AG04450 (cell line): ENCODE results near the gene RAC2. TPM values are rescaled to one million over a fixed set of nuclear protein-coding genes. Genes with fewer than 3 reads are reported as not detected.

ENCODE experiments used
- CTCF ChIA-PET: fragments of 300-600, 350-600 bp; formaldehyde crosslinking; extraction: SDS; loops from one replicate; lab custom pipeline; 2022; ENCODE audit warnings: antibody characterized with exemption, inconsistent platforms; lab: Charles Lee
- POLR2A ChIA-PET: fragments of 350-600 bp; formaldehyde crosslinking; extraction: SDS; loops from one replicate; lab custom pipeline; 2021; ENCODE audit warnings: antibody characterized with exemption, inconsistent platforms; lab: Yijun Ruan, JAX
- DNase-seq: peaks from one replicate; pipeline ENCODE4 v3.0.0-alpha.2; 2011; ENCODE audit warnings: low read depth, low spot score
- H3K27ac ChIP-seq: one replicate; pipeline ENCODE4 v1.5.1; 2012; ENCODE audit warnings: low read depth, low read length, control low read depth
- H3K27me3 ChIP-seq: one replicate; pipeline ENCODE4 v1.6.0; 2012; ENCODE audit warnings: low read length; ENCODE audit not compliant: control insufficient read depth, insufficient read depth
- H3K4me3 ChIP-seq: 2 replicates; pipeline ENCODE4 v1.5.1; 2011; ENCODE audit warnings: mild to moderate bottlenecking, low read depth, low read length, control low read depth
- H3K9me3 ChIP-seq: 2 replicates; pipeline ENCODE4 v1.5.1; 2012; ENCODE audit warnings: low read length; ENCODE audit not compliant: control insufficient read depth, insufficient read depth
- polyA plus RNA-seq: library from polyadenylated mRNA; depleted of rRNA; stranded (reverse); fragments of >200 nt; gene quantifications from 2 replicates; pipeline ENCODE4 v1.2.3, GENCODE V29; 2011
- TF ChIP-seq, protein P1 (sequence below): IDR thresholded peaks from 2 replicates; pipeline ENCODE4 v1.5.1; 2011; ENCODE audit warnings: low read depth, low read length, control low read depth, inconsistent platforms

RAC2 gene
- polyA plus RNA-seq, 1 experiment: 25.0 TPM

DNA sequence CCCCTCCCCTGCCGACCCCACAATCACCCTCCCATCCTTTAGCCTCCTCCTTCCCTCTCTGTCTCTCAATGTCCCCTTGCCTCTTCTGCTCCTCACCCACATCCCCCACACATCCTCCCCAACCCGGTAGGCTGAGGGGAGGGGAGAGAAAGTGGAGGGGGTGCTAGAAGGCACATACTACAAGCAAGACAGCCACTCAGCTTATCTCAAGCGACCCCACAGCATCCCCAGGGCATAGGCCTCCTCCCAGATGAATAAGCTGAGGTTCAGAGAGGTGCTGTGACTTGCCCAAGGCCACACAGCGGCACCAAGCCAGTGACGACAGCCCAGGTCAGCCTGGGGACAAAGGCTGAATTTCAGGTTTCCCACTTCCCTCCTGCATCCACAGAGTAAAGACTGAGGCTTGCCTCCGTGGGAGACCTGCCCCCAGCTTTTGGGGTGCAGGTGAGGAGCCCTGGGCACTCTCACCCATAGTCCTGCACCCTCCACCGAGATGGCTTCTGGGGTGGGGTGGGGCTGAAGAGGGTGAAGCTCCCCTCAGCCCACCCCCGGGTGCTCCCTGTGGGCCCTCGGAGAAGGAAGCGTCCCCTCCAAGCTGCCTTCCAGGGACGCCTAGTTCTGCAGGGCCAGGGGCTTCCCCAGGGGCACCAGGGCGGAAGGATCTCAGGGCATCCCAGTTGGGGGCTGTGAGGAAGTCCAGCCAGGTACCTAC is 511 bp downstream of the RAC2 start:
- DNase-seq: no peak
- Histone ChIP-seq H3K4me3 (peak overlapping the region; percentile 60), H3K9me3 (no peaks in the 10 kb centered on the region; the same call in 1 of the 2 replicates), H3K27me3 (no peaks in the 10 kb centered on the region), H3K27ac (no peak overlapping the region)
- POLR2A ChIA-PET: no interaction called here
- TF ChIP-seq, protein P1, sequence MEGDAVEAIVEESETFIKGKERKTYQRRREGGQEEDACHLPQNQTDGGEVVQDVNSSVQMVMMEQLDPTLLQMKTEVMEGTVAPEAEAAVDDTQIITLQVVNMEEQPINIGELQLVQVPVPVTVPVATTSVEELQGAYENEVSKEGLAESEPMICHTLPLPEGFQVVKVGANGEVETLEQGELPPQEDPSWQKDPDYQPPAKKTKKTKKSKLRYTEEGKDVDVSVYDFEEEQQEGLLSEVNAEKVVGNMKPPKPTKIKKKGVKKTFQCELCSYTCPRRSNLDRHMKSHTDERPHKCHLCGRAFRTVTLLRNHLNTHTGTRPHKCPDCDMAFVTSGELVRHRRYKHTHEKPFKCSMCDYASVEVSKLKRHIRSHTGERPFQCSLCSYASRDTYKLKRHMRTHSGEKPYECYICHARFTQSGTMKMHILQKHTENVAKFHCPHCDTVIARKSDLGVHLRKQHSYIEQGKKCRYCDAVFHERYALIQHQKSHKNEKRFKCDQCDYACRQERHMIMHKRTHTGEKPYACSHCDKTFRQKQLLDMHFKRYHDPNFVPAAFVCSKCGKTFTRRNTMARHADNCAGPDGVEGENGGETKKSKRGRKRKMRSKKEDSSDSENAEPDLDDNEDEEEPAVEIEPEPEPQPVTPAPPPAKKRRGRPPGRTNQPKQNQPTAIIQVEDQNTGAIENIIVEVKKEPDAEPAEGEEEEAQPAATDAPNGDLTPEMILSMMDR: no peak
- CTCF ChIA-PET: interaction anchor here (0.9 to 6.1 kb wide), 3 partner anchors 14 to 45 kb away, joined by 3 to 50 read pairs (median 9); no protein-coding TSS in a partner anchor

DNA sequence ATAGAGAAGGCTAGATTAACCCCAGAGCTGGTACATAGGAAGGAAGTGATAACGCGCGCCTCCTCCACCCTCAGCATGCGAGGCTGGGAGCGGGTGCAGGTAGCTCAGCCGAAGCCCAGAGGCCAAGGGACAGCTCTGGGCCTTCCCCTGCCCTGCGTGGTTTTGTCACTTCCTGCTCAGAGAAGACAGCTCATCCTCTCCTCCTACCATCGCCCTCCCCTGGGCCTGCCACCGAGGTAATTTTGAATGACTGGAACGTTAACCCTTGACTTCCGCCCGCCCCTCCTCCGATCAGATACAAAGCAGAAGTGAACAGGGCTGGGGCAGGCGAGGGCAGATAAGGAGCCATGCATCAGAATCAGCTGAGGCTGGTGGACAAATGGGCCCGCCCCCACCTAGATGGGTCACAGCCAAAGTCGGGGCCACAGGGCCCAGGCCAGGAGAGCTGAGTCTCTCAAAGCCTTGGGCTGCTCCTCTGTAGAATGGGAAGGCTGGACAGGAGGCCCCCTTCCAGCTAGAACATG is 1.6 kb downstream of the RAC2 start:
- no peak for DNase-seq
- no peaks in the 10 kb centered on the region; the same call in 1 of the 2 replicates for H3K9me3 ChIP-seq
- no peak overlapping the region for H3K4me3 ChIP-seq
- TF ChIP-seq, protein P1: no peak
- H3K27ac ChIP-seq: no peak overlapping the region
- ChIA-PET CTCF (interaction anchor here (2.7 to 6.1 kb wide), 2 partner anchors 18 to 44 kb away, joined by 9 to 50 read pairs; no protein-coding TSS in a partner anchor), POLR2A (no interaction called here)
- H3K27me3 ChIP-seq: no peaks in the 10 kb centered on the region

DNA sequence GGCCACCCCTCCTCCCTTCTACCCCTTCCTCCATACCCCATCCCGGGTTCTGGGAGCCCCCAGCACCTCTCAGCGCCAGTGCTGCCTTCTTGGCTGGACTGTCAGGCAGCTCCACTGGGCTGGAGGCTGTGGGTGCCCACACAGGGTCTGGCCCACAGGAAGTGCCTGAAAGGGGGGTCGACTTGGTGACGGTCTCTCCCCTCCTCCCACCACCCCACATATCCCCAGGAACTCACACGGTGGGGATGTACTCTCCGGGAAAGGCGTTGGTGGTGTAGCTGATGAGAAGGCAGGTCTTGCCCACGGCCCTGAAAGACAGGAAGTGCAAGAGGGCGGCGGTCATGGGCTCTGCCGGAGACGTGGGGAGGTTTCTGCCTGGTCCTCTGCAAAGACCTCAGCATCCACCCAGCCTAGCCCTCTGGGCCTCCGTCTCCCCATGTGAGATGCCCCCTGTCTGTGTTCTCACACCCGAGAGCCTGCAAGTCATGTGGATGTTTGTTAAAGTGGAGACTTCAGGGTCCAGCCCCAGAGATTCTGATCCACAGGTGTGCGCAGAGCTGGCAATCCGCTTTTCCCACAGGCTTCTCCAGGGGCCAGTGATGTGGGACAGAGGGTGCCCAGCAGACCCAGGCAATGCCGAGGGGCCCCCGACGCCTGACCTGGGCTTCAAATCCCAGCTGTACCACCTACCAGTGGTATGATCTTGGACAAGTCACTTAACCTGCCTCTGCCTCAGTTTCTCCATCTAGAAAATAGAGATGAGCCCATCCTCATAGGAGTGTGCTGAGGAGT is 2.5 kb downstream of the RAC2 start:
- H3K27me3 ChIP-seq: no peaks in the 10 kb centered on the region
- CTCF ChIA-PET: interaction anchor here (2.7 to 6.1 kb wide), 2 partner anchors 19 to 43 kb away, joined by 9 to 50 read pairs; no protein-coding TSS in a partner anchor
- POLR2A ChIA-PET: no interaction called here

DNA sequence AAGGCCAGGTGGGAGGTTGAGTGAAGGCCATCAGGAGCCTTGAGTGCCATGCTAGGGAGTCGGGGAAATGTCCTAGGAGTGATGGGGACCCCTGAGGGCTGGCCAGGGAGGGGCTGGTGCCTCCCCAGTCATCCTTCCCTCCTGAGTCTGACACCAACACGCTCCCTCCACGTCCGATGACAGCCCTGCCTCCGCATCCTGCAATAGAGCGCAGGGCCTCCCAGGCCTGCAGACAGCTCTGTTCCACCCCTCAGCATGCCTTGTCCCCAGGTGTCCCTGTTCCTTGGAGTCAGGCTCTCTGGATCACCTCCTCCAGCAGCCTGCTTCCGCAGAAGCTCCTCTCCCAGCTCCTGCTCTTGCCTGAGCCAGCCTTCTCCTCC is 3.1 kb downstream of the RAC2 start:
- no peak for DNase-seq
- POLR2A ChIA-PET: no interaction called here
- H3K9me3 ChIP-seq: no peaks in the 10 kb centered on the region; the same call in 1 of the 2 replicates
- CTCF ChIA-PET: interaction anchor here (2.7 to 6.1 kb wide), 2 partner anchors 19 to 42 kb away, joined by 9 to 50 read pairs; no protein-coding TSS in a partner anchor
- H3K27ac ChIP-seq: no peak overlapping the region
- no peaks in the 10 kb centered on the region for H3K27me3 ChIP-seq
- no peak overlapping the region for H3K4me3 ChIP-seq
- TF ChIP-seq, protein P1: no peak

More for the DNA sequence above, 2.5 kb downstream of the RAC2 start:
- H3K4me3 ChIP-seq: no peak overlapping the region
- TF ChIP-seq, protein P1: no peak
- no peak overlapping the region for H3K27ac ChIP-seq
- DNase-seq: no peak
- H3K9me3 ChIP-seq: no peaks in the 10 kb centered on the region; the same call in 1 of the 2 replicates
